Stimulated activated naive CD8-positive, alpha-beta T cell treated with anti-CD3 and anti-CD28 coated beads, Interleukin-15, Interleukin-2, amounts not matched to agents 100 ng/mL and 50 ng/mL, for 24 hours (primary cell): ENCODE data around the gene IRAK3.

Source experiments
- H3K27ac Mint-ChIP-seq: one replicate; pipeline ENCODE4 v1.8.0; 2021; ENCODE audit warnings: mild to moderate bottlenecking, mixed read lengths
- H3K27me3 Mint-ChIP-seq: one replicate; pipeline ENCODE4 v1.8.0; 2021; ENCODE audit warnings: mixed read lengths
- H3K36me3 Mint-ChIP-seq: one replicate; pipeline ENCODE4 v1.8.0; 2021; ENCODE audit warnings: low read depth, mixed read lengths
- H3K4me1 Mint-ChIP-seq: one replicate; pipeline ENCODE4 v1.8.0; 2021; ENCODE audit warnings: low read depth, mixed read lengths
- H3K4me3 Mint-ChIP-seq: one replicate; pipeline ENCODE4 v1.8.0; 2021; ENCODE audit warnings: mild to moderate bottlenecking, mixed read lengths
- H3K9me3 Mint-ChIP-seq: one replicate; pipeline ENCODE4 v1.8.0; 2021; ENCODE audit warnings: mixed read lengths

The IRAK3 gene, protein sequence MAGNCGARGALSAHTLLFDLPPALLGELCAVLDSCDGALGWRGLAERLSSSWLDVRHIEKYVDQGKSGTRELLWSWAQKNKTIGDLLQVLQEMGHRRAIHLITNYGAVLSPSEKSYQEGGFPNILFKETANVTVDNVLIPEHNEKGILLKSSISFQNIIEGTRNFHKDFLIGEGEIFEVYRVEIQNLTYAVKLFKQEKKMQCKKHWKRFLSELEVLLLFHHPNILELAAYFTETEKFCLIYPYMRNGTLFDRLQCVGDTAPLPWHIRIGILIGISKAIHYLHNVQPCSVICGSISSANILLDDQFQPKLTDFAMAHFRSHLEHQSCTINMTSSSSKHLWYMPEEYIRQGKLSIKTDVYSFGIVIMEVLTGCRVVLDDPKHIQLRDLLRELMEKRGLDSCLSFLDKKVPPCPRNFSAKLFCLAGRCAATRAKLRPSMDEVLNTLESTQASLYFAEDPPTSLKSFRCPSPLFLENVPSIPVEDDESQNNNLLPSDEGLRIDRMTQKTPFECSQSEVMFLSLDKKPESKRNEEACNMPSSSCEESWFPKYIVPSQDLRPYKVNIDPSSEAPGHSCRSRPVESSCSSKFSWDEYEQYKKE

DNA sequence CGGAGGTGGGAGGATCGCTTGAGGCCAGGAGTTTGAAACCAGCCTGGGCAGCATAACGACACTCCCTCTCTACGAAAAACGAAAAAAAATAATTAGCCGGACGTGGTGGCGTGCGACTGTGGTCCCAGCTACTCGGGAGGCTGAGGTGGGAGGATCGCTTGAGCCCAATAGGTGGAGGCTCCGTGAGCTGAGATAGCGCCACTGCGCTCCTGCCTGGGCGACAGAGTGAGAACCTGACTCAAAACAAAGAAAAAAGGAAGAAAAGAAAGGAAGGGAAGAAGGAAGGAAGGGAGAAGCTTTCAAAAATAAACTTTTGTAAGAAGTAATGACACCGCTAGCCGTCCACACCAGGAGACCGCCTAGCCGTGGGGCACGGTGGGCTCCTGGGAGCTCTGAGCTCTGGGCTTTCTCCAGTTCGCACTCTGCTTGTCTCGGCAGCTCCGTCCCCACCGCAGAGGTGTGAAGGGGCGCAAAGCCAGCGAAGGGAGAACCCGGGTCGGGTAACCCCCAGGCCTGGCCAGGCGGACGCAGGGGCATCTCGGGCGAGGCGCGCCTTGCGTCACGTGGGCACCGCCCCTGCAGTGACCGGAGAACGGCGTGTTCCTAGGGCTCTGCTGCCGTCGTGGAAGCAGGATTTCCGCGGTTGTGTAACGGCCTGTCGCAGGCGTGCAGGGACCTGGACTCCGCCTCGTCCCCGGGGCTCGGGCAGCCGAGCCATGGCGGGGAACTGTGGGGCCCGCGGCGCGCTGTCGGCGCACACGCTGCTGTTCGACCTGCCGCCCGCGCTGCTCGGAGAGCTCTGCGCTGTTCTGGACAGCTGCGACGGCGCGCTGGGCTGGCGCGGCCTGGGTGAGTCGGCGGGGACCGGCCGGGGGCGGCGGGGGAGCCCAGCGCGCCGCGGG is at the start of gene IRAK3:
Gene IRAK3 (plus strand): TSS at position 631 of the 902 bp plus-strand sequence. CDS start 86 bp downstream, at position 717.
- peaks cover 5% of the 10 kb centered on the region for H3K9me3 Mint-ChIP-seq
- H3K4me1 Mint-ChIP-seq: peaks cover 10% of the 10 kb centered on the region
- peaks cover 54% of the 10 kb centered on the region for H3K27me3 Mint-ChIP-seq
- no peaks in the 10 kb centered on the region for H3K36me3 Mint-ChIP-seq
- peak within 1 kb of the TSS; percentile 74 for H3K27ac Mint-ChIP-seq
- H3K4me3 Mint-ChIP-seq: peak within 1 kb of the TSS; percentile 75

DNA sequence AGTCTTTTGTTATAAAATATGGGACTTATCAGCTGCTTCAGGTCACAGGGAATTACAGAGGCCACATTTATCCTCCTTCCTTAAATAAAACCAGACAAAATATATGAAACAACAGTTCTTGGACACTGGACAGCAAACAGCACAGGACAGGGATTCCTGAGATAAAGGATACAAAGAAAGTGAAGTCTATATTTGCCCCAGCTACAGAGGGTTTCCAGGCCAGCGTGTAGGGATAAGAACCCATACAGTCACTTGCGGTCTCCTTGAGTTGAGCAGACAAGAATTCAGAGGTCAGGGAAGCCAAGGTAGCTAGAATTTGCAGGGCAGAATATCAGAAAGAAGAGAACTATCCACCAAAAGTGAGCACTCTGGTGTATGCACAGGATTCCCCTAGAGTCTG is 49.7 kb upstream of the IRAK3 start:
- Mint-ChIP-seq H3K9me3 (peaks cover 13% of the 10 kb centered on the region), H3K4me3 (no peak overlapping the region), H3K4me1 (peaks cover 4% of the 10 kb centered on the region), H3K27ac (no peak overlapping the region), H3K36me3 (peaks cover 65% of the 10 kb centered on the region), H3K27me3 (no peaks in the 10 kb centered on the region)

- Mint-ChIP-seq H3K36me3 (peaks cover 74% of the 10 kb centered on the region), H3K27me3 (no peaks in the 10 kb centered on the region), H3K4me1 (peaks cover 14% of the 10 kb centered on the region), H3K27ac (no peak overlapping the region), H3K4me3 (no peak overlapping the region), H3K9me3 (peaks cover 13% of the 10 kb centered on the region)
Measured at GRCh38 chr12:66140731-66141130, 48.3 kb upstream of the IRAK3 start.

DNA sequence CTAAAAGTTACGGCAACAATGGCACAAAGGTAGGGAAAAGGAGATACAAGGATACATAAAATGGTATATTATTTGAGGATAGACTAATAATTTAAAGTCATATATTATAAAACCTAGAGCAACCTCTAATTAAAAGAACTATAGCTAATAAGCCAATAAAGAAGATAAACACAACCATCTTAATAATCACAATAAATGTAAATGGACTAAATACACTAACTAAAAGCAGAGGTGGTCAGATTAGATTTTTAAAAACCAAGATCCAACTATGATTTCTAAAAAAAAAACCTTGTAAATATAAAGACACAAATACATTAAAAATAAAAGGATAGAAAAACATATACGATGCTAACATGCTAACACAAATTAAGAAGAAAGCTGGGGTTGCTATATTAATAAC is 47.7 kb upstream of the IRAK3 start:
- H3K4me3 Mint-ChIP-seq: no peak overlapping the region
- H3K27ac Mint-ChIP-seq: no peak overlapping the region
- H3K27me3 Mint-ChIP-seq: no peaks in the 10 kb centered on the region
- H3K9me3 Mint-ChIP-seq: peaks cover 13% of the 10 kb centered on the region
- H3K36me3 Mint-ChIP-seq: peaks cover 70% of the 10 kb centered on the region
- peaks cover 12% of the 10 kb centered on the region for H3K4me1 Mint-ChIP-seq

DNA sequence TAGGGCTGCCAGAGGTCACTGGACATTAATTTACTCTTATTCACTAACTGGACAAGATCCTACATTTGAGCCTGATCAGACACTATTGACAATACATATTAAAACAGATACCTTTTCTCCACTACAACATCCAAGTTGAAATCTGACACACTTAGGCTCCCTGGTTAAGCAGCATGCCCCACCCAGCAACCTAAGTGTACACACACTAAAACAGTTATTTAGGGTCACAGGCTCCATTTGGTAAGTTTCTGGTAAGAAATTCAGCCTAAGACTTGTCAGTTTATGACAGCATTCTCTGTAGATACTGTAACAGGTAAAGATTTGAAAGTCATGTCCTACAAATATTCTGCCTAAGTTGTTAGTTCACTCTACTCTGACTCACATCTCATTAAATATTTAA is 46.2 kb upstream of the IRAK3 start:
- Mint-ChIP-seq H3K4me1 (peaks cover 12% of the 10 kb centered on the region), H3K36me3 (peaks cover 68% of the 10 kb centered on the region), H3K4me3 (no peak overlapping the region), H3K9me3 (peaks cover 13% of the 10 kb centered on the region), H3K27me3 (no peaks in the 10 kb centered on the region), H3K27ac (no peak overlapping the region)

GRCh38 chr12:66143868-66144267 is 45.1 kb upstream of the IRAK3 start:
- peaks cover 12% of the 10 kb centered on the region for H3K4me1 Mint-ChIP-seq
- H3K27ac Mint-ChIP-seq: no peak overlapping the region
- H3K4me3 Mint-ChIP-seq: no peak overlapping the region
- H3K36me3 Mint-ChIP-seq: peaks cover 76% of the 10 kb centered on the region
- H3K9me3 Mint-ChIP-seq: peaks cover 13% of the 10 kb centered on the region
- H3K27me3 Mint-ChIP-seq: no peaks in the 10 kb centered on the region

DNA sequence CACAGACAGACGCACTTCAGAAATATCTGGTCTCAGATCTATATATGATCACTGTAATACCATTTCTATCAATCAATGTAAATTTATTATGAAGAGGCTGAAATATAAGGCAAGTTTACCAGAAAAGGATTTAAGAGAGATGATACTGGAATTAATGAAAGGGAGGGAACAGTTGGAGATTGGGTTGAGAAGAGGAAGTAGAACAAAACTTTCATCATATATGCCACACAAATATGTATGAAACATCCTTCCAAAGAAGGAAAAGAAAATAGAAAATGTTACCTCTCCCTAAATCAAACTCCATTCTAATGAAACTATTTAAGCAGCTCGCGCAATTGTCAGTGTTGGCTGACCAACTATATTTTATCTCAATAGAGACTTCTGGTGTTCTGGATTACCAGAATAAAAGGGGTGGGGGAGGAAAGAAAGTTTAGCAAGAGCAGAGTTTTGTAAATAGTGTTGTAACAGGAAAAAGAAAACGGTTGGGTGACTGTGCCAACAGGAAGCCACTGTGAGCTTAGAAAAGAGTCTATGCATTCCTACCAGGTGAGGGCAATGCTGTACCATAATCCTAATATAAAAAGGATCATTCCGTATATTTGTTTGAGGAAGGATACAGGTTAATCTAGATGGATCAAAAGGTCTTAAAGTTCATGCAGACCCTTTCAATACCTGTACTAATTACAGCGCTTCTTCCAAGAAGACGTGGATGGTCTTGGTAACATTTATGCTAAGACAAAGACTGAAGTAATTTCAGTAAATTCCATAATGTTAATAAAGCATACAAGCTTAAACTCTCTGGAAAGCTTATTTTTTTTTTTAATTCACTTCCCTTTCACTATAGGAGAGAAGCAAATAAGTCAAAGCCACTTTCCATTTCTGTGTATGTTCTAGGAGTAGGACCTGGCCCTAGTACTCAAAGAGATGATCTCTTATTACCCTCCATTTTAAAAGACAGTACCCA is 43.9 kb upstream of the IRAK3 start:
- Mint-ChIP-seq H3K4me3 (no peak overlapping the region), H3K27me3 (no peaks in the 10 kb centered on the region), H3K9me3 (peaks cover 8% of the 10 kb centered on the region), H3K4me1 (peaks cover 12% of the 10 kb centered on the region), H3K36me3 (peaks cover 68% of the 10 kb centered on the region), H3K27ac (peak overlapping the region; percentile 27)

DNA sequence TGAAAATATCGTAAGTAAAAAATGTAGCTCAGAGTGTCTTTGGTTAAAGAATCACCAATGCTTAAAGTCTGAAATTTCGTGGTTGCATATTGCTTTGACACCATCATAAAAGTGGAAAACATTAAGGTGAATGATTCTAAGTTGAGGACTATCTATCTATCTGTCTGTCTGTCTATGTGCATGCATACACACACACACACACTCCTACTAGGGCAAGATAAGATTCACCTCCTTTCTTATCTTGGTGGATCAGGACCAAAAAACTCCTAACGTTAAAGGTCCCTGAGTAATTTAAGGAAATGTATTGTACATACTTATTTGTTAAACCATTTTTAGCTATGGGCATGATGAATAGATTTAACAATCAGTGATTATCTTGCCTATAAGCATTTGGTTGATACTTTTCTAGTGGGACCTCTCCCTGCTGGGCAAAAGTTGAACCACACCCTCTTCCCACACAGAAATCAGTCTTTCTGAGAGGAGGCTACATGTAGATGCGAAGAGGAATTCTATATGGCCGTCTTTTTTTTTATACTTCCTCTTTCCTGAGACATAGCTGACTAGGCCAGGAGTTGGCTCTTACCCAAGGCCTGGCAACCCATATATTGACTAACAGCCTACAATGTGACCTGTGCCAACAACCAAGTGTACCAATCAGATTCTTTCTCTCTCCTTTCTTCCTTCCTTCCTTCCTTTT is 39.2 kb upstream of the IRAK3 start:
- peaks cover 35% of the 10 kb centered on the region for H3K36me3 Mint-ChIP-seq
- H3K9me3 Mint-ChIP-seq: no peaks in the 10 kb centered on the region
- H3K27ac Mint-ChIP-seq: peak overlapping the region; percentile 45
- no peak overlapping the region for H3K4me3 Mint-ChIP-seq
- peaks cover 30% of the 10 kb centered on the region for H3K4me1 Mint-ChIP-seq
- no peaks in the 10 kb centered on the region for H3K27me3 Mint-ChIP-seq

DNA sequence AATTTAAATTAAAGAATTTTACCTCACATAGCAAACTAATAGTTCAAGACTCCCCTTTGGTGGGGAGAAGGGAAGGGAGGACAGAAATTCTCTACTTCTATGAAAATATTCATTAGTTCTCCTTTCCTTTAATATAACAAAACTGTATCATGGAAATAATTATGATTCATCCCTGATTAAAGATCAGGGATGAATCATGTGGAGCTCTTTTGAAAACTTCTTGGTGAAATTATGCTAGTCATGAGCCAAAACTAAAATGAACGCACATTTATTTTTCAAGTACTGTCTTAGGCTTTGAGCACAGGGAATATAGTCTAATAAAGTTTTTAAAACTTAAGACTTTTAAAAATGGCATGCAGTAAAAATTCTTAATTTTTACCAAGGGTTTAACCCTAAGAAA is 36.3 kb upstream of the IRAK3 start:
- no peaks in the 10 kb centered on the region for H3K27me3 Mint-ChIP-seq
- peaks cover 36% of the 10 kb centered on the region for H3K36me3 Mint-ChIP-seq
- H3K4me3 Mint-ChIP-seq: no peak overlapping the region
- peak overlapping the region; percentile 26 for H3K27ac Mint-ChIP-seq
- H3K4me1 Mint-ChIP-seq: peaks cover 42% of the 10 kb centered on the region
- no peaks in the 10 kb centered on the region for H3K9me3 Mint-ChIP-seq

- peaks cover 39% of the 10 kb centered on the region for H3K36me3 Mint-ChIP-seq
Measured at GRCh38 chr12:66154776-66155175, 34.2 kb upstream of the IRAK3 start.

GRCh38 chr12:66156654-66157053 is 32.4 kb upstream of the IRAK3 start:
- H3K36me3 Mint-ChIP-seq: peaks cover 47% of the 10 kb centered on the region
- H3K4me3 Mint-ChIP-seq: no peak overlapping the region

More at GRCh38 chr12:66154776-66155175, 34.2 kb upstream of the IRAK3 start:
- H3K4me1 Mint-ChIP-seq: peaks cover 54% of the 10 kb centered on the region
- H3K4me3 Mint-ChIP-seq: no peak overlapping the region
- H3K27ac Mint-ChIP-seq: peak overlapping the region; percentile 1
- no peaks in the 10 kb centered on the region for H3K27me3 Mint-ChIP-seq
- H3K9me3 Mint-ChIP-seq: peaks cover 3% of the 10 kb centered on the region

DNA sequence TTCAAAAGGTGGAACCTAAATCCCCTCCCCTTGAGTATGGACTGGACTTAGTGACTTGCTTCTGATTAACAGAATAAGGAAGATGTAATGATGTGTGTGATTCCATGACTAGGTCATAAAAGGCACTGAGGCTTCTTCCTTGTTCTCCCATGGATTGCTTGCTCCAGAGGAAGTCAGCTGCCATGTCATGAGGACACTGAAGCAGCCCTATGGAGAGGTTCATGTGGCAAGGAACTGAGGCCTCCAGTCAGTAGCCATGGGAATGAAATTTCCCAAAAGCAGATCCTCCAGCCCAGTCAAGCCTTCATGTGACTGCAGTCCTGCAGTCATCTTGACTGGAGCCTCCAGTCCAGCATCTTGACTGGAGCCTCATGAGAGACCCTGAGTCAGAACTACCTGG is 29.9 kb upstream of the IRAK3 start:
- H3K9me3 Mint-ChIP-seq: peaks cover 5% of the 10 kb centered on the region
- no peak overlapping the region for H3K4me3 Mint-ChIP-seq
- H3K4me1 Mint-ChIP-seq: peaks cover 63% of the 10 kb centered on the region
- no peak overlapping the region for H3K27ac Mint-ChIP-seq
- H3K36me3 Mint-ChIP-seq: peaks cover 59% of the 10 kb centered on the region
- H3K27me3 Mint-ChIP-seq: no peaks in the 10 kb centered on the region

More at GRCh38 chr12:66156654-66157053, 32.4 kb upstream of the IRAK3 start:
- H3K27me3 Mint-ChIP-seq: no peaks in the 10 kb centered on the region
- peaks cover 5% of the 10 kb centered on the region for H3K9me3 Mint-ChIP-seq
- H3K4me1 Mint-ChIP-seq: peaks cover 55% of the 10 kb centered on the region
- peak overlapping the region; percentile 16 for H3K27ac Mint-ChIP-seq

GRCh38 chr12:66160704-66161103 is 28.3 kb upstream of the IRAK3 start:
- no peaks in the 10 kb centered on the region for H3K27me3 Mint-ChIP-seq
- peaks cover 70% of the 10 kb centered on the region for H3K4me1 Mint-ChIP-seq
- H3K4me3 Mint-ChIP-seq: no peak overlapping the region
- peaks cover 17% of the 10 kb centered on the region for H3K9me3 Mint-ChIP-seq
- H3K36me3 Mint-ChIP-seq: peaks cover 67% of the 10 kb centered on the region
- H3K27ac Mint-ChIP-seq: no peak overlapping the region
